Ascending aorta (tissue), 2 donors: ENCODE measurements around the gene KDM8. TPM values are rescaled to one million over a fixed set of nuclear protein-coding genes. Genes with fewer than 3 reads are reported as not detected.
"Not testable (repeated sequence)": the region's sequence is repeated elsewhere in the genome, so short reads cannot be mapped to it uniquely, and the experiment has no call there.

Source experiments
- DNase-seq, 2 donors: peaks; one replicate each; pipeline ENCODE4 v3.0.0-alpha.2; 2019; ENCODE audit warnings: low spot score in 2 of 2
- H3K27ac ChIP-seq, 2 donors: fragments of 200-600 bp; sonication (generic); one replicate each; pipeline ENCODE4 v1.5.1; 2016 to 2017; ENCODE audit warnings: mild to moderate bottlenecking in 1 of 2
- H3K27me3 ChIP-seq: fragments of 200-600 bp; sonication (generic); one replicate; pipeline ENCODE4 v1.5.1; 2017
- H3K36me3 ChIP-seq, 2 donors: fragments of 200-600 bp; sonication (generic); one replicate each; pipeline ENCODE4 v1.5.1; 2016
- H3K4me1 ChIP-seq, 2 donors: fragments of 200-600 bp; sonication (generic); one replicate each; pipeline ENCODE4 v1.5.1; 2016 to 2017; ENCODE audit warnings: mild to moderate bottlenecking in 1 of 2
- H3K4me3 ChIP-seq, 2 donors: fragments of 200-600 bp; sonication (generic); one replicate each; pipeline ENCODE4 v1.5.1; 2016 to 2017; ENCODE audit warnings: mild to moderate bottlenecking in 1 of 2
- H3K9me3 ChIP-seq, 2 donors: fragments of 200-600 bp; sonication (generic); one replicate each; pipeline ENCODE4 v1.5.1; 2016
- intact Hi-C: fragments of 100-400 bp; cut with DNase I; formaldehyde crosslinking; loops from one replicate; pipeline ENCODE4 v1.15.1; 2023
- total RNA-seq: library from RNA; depleted of rRNA; stranded (reverse); fragments of >200 nt; gene quantifications from one replicate; pipeline ENCODE4 v1.1.0, GENCODE V29; 2016
- TF ChIP-seq, protein P1 (sequence below), 3 experiments: fragments of 200-600 bp in 2 of 3; fragments of 450-650 bp in 1 of 3; sonication (generic) in 2 of 3; IDR thresholded peaks; one replicate each; pipeline ENCODE4 v1.5.1; 2016 to 2019; ENCODE audit warnings: antibody characterized with exemption in 3 of 3, mild to moderate bottlenecking in 1 of 3, moderate library complexity in 1 of 3

The KDM8 gene
- total RNA-seq, 1 donor from 2014 or later = 55.5 TPM

DNA sequence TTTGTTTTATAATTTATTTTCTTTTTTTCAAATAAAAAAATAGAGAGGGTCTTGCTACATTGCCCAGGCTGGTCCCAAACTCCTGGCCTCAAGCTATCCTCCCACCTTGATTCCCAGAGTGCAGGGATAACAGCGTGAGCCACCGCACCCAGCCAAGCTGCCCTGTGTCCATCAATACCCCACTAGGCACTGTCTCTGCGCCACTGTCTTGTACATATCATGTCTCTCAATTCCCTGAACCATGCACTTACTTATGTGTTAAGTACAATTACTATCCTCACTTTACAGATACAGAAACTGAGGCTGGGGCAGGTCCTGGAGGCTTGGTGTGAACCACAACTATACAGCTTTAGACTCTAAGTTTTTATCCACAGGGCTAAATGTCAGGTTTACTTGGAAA, 53.5 kb downstream of the KDM8 start:
- H3K4me1 ChIP-seq = peaks cover 0 to 11% of the 10 kb centered on the region in 2 donors
- no peak overlapping the region for H3K27ac ChIP-seq
- no peak overlapping the region for H3K4me3 ChIP-seq
- no peak for DNase-seq
- intact Hi-C loops = no loop called here
- H3K36me3 ChIP-seq = peaks cover 0 to 30% of the 10 kb centered on the region in 2 donors
- TF ChIP-seq, protein P1, sequence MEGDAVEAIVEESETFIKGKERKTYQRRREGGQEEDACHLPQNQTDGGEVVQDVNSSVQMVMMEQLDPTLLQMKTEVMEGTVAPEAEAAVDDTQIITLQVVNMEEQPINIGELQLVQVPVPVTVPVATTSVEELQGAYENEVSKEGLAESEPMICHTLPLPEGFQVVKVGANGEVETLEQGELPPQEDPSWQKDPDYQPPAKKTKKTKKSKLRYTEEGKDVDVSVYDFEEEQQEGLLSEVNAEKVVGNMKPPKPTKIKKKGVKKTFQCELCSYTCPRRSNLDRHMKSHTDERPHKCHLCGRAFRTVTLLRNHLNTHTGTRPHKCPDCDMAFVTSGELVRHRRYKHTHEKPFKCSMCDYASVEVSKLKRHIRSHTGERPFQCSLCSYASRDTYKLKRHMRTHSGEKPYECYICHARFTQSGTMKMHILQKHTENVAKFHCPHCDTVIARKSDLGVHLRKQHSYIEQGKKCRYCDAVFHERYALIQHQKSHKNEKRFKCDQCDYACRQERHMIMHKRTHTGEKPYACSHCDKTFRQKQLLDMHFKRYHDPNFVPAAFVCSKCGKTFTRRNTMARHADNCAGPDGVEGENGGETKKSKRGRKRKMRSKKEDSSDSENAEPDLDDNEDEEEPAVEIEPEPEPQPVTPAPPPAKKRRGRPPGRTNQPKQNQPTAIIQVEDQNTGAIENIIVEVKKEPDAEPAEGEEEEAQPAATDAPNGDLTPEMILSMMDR (IDR thresholded peaks at IDR 0.05) = no peak
- no peaks in the 10 kb centered on the region for H3K9me3 ChIP-seq
- H3K27me3 ChIP-seq = no peaks in the 10 kb centered on the region

DNA sequence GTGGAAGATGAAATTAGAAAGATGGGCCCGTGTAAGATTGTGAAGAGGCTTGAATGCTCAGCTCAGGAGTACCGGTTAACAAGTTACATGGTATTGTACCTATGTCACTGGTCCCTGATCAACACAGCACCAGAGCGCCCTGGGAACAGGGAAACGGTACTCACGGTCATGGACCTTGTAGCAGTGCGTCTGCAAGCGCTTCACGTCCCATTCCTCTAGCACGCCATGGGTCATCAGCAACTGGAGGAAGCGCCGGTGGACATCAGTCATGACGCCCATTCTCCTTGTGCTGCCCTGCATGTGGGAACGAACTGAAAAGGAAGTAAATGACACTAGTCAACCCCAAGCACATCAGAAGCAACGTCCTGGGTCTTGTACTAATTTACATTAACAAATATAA, 53.9 kb downstream of the KDM8 start:
- Histone ChIP-seq H3K4me1 (peaks cover 0 to 11% of the 10 kb centered on the region in 2 donors), H3K4me3 (no peak overlapping the region), H3K27ac (no peak overlapping the region), H3K36me3 (peaks cover 0 to 29% of the 10 kb centered on the region in 2 donors), H3K27me3 (no peaks in the 10 kb centered on the region), H3K9me3 (no peaks in the 10 kb centered on the region)
- TF ChIP-seq, protein P1 (IDR thresholded peaks at IDR 0.05) = no peak
- no peak for DNase-seq
- intact Hi-C loops = no loop called here

DNA sequence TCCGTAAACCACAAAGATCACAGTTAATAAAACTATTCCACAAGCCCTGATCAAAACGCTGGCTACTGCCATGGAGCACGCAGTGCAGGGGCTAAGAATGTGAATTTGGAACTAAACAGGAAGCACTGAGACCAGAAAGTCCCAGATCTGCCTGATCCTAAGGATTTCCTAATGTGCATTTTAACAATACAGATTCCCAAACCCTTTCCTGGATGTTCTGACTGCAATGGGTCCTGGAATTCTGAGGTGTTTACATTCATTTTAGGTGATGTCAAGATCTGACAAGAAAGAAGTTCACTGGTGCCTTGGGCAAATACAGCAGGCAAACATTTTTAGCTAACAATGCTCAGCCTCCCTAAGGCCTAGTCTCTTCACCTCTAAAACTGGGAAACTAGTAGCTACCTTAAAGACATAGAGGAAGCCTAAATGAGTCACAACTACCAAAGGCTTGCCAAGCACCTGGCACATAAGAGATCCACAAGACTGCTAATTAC, 55.0 kb downstream of the KDM8 start:
- DNase-seq = no peak
- peaks cover 0 to 8% of the 10 kb centered on the region in 2 donors for H3K4me1 ChIP-seq
- peak overlapping the region in 1 of 2 donors; percentile 50 for H3K27ac ChIP-seq
- intact Hi-C loops = no loop called here
- H3K4me3 ChIP-seq = no peak overlapping the region
- no peaks in the 10 kb centered on the region for H3K27me3 ChIP-seq
- no peaks in the 10 kb centered on the region for H3K9me3 ChIP-seq
- TF ChIP-seq, protein P1 (IDR thresholded peaks at IDR 0.05) = no peak
- peaks cover 0 to 25% of the 10 kb centered on the region in 2 donors for H3K36me3 ChIP-seq

DNA sequence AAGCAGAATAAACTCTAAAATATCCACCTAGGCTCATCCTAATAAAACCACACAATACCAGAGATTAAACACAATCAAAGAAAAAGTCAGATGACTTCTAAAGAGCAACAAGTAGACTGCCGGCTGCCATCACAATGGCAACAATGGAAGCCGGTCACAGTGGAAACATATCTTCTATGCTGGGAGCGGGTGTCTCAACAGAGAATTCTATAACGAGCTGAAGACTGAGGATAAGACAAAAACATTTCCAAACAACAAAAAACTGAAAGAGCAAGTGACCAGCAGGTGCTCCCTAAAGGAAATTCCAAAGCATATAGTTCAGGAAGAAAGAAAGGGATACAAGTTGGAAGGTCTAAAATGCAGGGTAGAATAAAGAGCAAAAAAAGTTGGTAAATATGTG, 56.4 kb downstream of the KDM8 start:
- H3K4me3 ChIP-seq = no peak overlapping the region
- H3K27ac ChIP-seq = no peak overlapping the region
- H3K27me3 ChIP-seq = no peaks in the 10 kb centered on the region
- no peaks in the 10 kb centered on the region for H3K4me1 ChIP-seq
- H3K36me3 ChIP-seq = peaks cover 0 to 25% of the 10 kb centered on the region in 2 donors
- DNase-seq = no peak
- intact Hi-C loops = no loop called here
- TF ChIP-seq, protein P1 (IDR thresholded peaks at IDR 0.05) = no peak
- no peaks in the 10 kb centered on the region for H3K9me3 ChIP-seq

DNA sequence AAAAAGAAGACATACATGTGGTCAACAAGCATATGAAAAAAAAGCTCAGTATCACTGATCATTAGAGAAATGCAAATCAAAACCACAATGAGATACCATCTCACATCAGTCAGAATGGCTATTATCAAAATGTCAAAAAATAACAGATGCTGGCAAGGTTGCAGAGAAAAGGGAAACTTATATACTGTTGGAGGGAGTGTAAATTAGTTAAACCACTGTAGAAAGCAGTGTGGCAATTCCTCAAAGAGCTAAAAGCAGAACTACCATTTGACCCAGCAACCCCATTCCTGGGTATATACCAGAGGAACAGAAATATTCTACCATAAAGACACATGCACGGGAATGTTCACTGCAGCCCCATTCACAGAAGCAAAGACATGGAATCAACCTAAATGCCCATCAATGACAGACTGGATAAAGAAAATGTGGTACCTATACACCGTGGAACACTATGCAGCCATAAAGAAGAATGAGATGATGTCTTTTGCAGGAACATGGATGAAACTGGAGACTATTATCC, 59.6 kb downstream of the KDM8 start:
- H3K36me3 ChIP-seq, intact Hi-C loops, H3K9me3 ChIP-seq, DNase-seq, H3K27me3 ChIP-seq, H3K27ac ChIP-seq, H3K4me3 ChIP-seq, H3K4me1 ChIP-seq: not testable (repeated sequence)

DNA sequence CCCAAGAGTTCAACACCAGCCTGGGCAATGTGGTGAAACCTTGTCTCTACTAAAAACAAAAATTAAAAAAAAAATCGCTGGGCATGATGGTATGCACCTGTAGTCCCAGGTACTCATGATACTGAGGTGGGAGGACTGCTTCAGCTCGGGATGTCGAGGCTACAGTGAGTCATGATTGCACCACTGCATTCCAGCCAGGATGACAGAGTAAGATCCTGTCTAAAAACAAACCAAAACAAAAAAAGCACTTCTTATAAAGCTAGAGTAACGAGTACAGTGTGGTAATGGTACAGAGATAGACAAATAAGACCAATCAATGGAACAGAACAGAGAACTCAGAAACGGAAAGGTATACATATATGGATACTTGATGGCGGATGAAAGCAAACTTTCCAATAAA, 60.8 kb downstream of the KDM8 start:
- TF ChIP-seq, protein P1 (IDR thresholded peaks at IDR 0.05) = no peak
- Histone ChIP-seq H3K27ac (no peak overlapping the region), H3K27me3 (no peaks in the 10 kb centered on the region), H3K4me1 (peaks cover 0 to 4% of the 10 kb centered on the region in 2 donors), H3K4me3 (no peak overlapping the region), H3K36me3 (no peaks in the 10 kb centered on the region), H3K9me3 (no peaks in the 10 kb centered on the region)
- intact Hi-C loops = no loop called here
- DNase-seq = no peak
